Caco-2 (cell line): ENCODE measurements around the gene FABP3. TPM values are rescaled to one million over a fixed set of nuclear protein-coding genes. Genes with fewer than 3 reads are reported as not detected.

Experiments
- BruUV-seq: library from RNA; stranded (reverse); fragments of 400-500 nt; replicated peaks from 2 replicates; lab custom pipeline; 2021; lab: Mats Ljungman, UMichigan
- CTCF ChIA-PET: fragments of 300-600 bp; sonication (Branson Sonifier 250); formaldehyde crosslinking; loops from one replicate; lab custom pipeline; 2022; ENCODE audit warnings: antibody characterized with exemption; lab: Charles Lee
- POLR2A ChIA-PET: fragments of 300-600 bp; sonication (Branson Sonifier 250); formaldehyde crosslinking; loops from one replicate; lab custom pipeline; 2022; ENCODE audit warnings: antibody characterized with exemption; lab: Charles Lee
- DNase-seq, 2 experiments: peaks; one replicate each; pipeline versions ENCODE4 v3.0.0 to v3.0.0-alpha.2; 2020 to 2022
- H3K27me3 ChIP-seq: replicated peaks from 2 replicates; pipeline ENCODE4 v1.6.0; 2011; ENCODE audit warnings: low read length; ENCODE audit not compliant: control insufficient read depth, insufficient read depth
- H3K36me3 ChIP-seq: 2 replicates; pipeline ENCODE4 v1.5.1; 2011; ENCODE audit warnings: low read length; ENCODE audit not compliant: control insufficient read depth, insufficient read depth
- H3K4me1 ChIP-seq: fragments of 250-450 bp; sonication (Bioruptor Pico); 2 replicates; pipeline ENCODE4 v1.5.1; 2020; ENCODE audit warnings: mild to moderate bottlenecking
- H3K4me3 ChIP-seq: 2 replicates; pipeline ENCODE4 v1.5.1; 2011; ENCODE audit warnings: low read depth, mild to moderate bottlenecking, control low read depth, low read length
- H3K9me3 ChIP-seq: fragments of 250-450 bp; sonication (Bioruptor Pico); 2 replicates; pipeline ENCODE4 v1.5.1; 2020; ENCODE audit warnings: mild to moderate bottlenecking, moderate library complexity
- H3K27ac Mint-ChIP-seq: one replicate; pipeline ENCODE4 v1.8.0; 2022; ENCODE audit warnings: mixed read lengths; ENCODE audit not compliant: unreplicated experiment
- H3K27me3 Mint-ChIP-seq: one replicate; pipeline ENCODE4 v1.8.0; 2022; ENCODE audit warnings: mixed read lengths; ENCODE audit not compliant: insufficient read depth, unreplicated experiment
- H3K36me3 Mint-ChIP-seq: one replicate; pipeline ENCODE4 v1.8.0; 2022; ENCODE audit warnings: mild to moderate bottlenecking, mixed read lengths; ENCODE audit not compliant: insufficient read depth, unreplicated experiment
- H3K4me1 Mint-ChIP-seq: one replicate; pipeline ENCODE4 v1.8.0; 2022; ENCODE audit warnings: low read depth, mixed read lengths; ENCODE audit not compliant: unreplicated experiment
- H3K4me3 Mint-ChIP-seq: one replicate; pipeline ENCODE4 v1.8.0; 2022; ENCODE audit warnings: mild to moderate bottlenecking, moderate library complexity, mixed read lengths; ENCODE audit not compliant: unreplicated experiment
- H3K9me3 Mint-ChIP-seq: one replicate; pipeline ENCODE4 v1.8.0; 2022; ENCODE audit warnings: mixed read lengths; ENCODE audit not compliant: unreplicated experiment
- intact Hi-C: fragments of 100-400 bp; cut with micrococcal nuclease; formaldehyde crosslinking; loops from one replicate; pipeline ENCODE4 v1.10.0; 2022; ENCODE audit not compliant: unreplicated experiment
- total RNA-seq: library from RNA; stranded (reverse); gene quantifications from 2 replicates; pipeline ENCODE4 v1.2.3, GENCODE V29; 2022
- TF ChIP-seq, protein P1 (sequence below), 2 experiments: fragments of 200-600 bp in 1 of 2; IDR thresholded peaks; 1 replicate in 1 of 2; 2 replicates in 1 of 2; pipeline versions ENCODE4 v1.5.1 to v1.8.0; 2011 to 2022; ENCODE audit warnings: antibody characterized with exemption in 1 of 2, control low read depth in 1 of 2, inconsistent platforms in 1 of 2, low read depth in 1 of 2, low read length in 1 of 2, mild to moderate bottlenecking in 1 of 2, moderate library complexity in 1 of 2; ENCODE audit not compliant: insufficient read depth in 1 of 2, severe bottlenecking in 1 of 2, unreplicated experiment in 1 of 2

The FABP3 gene
- total RNA-seq, 1 experiment from 2014 or later: 12.1 TPM

GRCh38 chr1:31407029-31407626 is 34.3 kb upstream of the FABP3 start:
- no peaks in the 10 kb centered on the region for H3K36me3 Mint-ChIP-seq
- no TSS peak for BruUV-seq
- DNase-seq: no peak
- H3K36me3 ChIP-seq: no peaks in the 10 kb centered on the region
- no peaks in the 10 kb centered on the region for H3K9me3 Mint-ChIP-seq
- H3K9me3 ChIP-seq: no peaks in the 10 kb centered on the region
- H3K27me3 Mint-ChIP-seq: no peaks in the 10 kb centered on the region
- POLR2A ChIA-PET: no interaction called here
- no peak overlapping the region for H3K4me3 Mint-ChIP-seq
- H3K27me3 ChIP-seq: no peaks in the 10 kb centered on the region
- no peaks in the 10 kb centered on the region for H3K4me1 ChIP-seq
- intact Hi-C loops: no loop called here
- H3K4me1 Mint-ChIP-seq: peaks cover 2% of the 10 kb centered on the region
- no peak overlapping the region for H3K27ac Mint-ChIP-seq
- TF ChIP-seq, protein P1, sequence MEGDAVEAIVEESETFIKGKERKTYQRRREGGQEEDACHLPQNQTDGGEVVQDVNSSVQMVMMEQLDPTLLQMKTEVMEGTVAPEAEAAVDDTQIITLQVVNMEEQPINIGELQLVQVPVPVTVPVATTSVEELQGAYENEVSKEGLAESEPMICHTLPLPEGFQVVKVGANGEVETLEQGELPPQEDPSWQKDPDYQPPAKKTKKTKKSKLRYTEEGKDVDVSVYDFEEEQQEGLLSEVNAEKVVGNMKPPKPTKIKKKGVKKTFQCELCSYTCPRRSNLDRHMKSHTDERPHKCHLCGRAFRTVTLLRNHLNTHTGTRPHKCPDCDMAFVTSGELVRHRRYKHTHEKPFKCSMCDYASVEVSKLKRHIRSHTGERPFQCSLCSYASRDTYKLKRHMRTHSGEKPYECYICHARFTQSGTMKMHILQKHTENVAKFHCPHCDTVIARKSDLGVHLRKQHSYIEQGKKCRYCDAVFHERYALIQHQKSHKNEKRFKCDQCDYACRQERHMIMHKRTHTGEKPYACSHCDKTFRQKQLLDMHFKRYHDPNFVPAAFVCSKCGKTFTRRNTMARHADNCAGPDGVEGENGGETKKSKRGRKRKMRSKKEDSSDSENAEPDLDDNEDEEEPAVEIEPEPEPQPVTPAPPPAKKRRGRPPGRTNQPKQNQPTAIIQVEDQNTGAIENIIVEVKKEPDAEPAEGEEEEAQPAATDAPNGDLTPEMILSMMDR (IDR thresholded peaks at IDR 0.05; ENCODE audit: insufficient read depth in 1 of 2, low read depth in 1 of 2, low read length in 1 of 2, severe bottlenecking in 1 of 2, unreplicated experiment in 1 of 2): no peak
- no peak overlapping the region for H3K4me3 ChIP-seq
- CTCF ChIA-PET: no interaction called here

- Histone ChIP-seq H3K4me3 (no peak overlapping the region), H3K9me3 (no peaks in the 10 kb centered on the region), H3K4me1 (no peaks in the 10 kb centered on the region), H3K27me3 (no peaks in the 10 kb centered on the region), H3K36me3 (no peaks in the 10 kb centered on the region)
- BruUV-seq: no TSS peak
- CTCF ChIA-PET: no interaction called here
- no peaks in the 10 kb centered on the region for H3K27me3 Mint-ChIP-seq
- intact Hi-C loops: no loop called here
- H3K9me3 Mint-ChIP-seq: no peaks in the 10 kb centered on the region
- no peaks in the 10 kb centered on the region for H3K4me1 Mint-ChIP-seq
- no peak overlapping the region for H3K4me3 Mint-ChIP-seq
- no peak overlapping the region for H3K27ac Mint-ChIP-seq
- no peak for DNase-seq
- TF ChIP-seq, protein P1 (IDR thresholded peaks at IDR 0.05; ENCODE audit: insufficient read depth in 1 of 2, low read depth in 1 of 2, low read length in 1 of 2, severe bottlenecking in 1 of 2, unreplicated experiment in 1 of 2): no peak
- H3K36me3 Mint-ChIP-seq: no peaks in the 10 kb centered on the region
- POLR2A ChIA-PET: no interaction called here
Measured at GRCh38 chr1:31405578-31406245, 32.8 kb upstream of the FABP3 start.

- Mint-ChIP-seq H3K4me1 (peaks cover 6% of the 10 kb centered on the region), H3K36me3 (no peaks in the 10 kb centered on the region), H3K27ac (no peak overlapping the region), H3K27me3 (no peaks in the 10 kb centered on the region), H3K9me3 (no peaks in the 10 kb centered on the region), H3K4me3 (no peak overlapping the region)
- H3K9me3 ChIP-seq: no peaks in the 10 kb centered on the region
- BruUV-seq: no TSS peak
- TF ChIP-seq, protein P1 (IDR thresholded peaks at IDR 0.05; ENCODE audit: insufficient read depth in 1 of 2, low read depth in 1 of 2, low read length in 1 of 2, severe bottlenecking in 1 of 2, unreplicated experiment in 1 of 2): no peak
- CTCF ChIA-PET: no interaction called here
- no peak overlapping the region for H3K4me3 ChIP-seq
- no peaks in the 10 kb centered on the region for H3K27me3 ChIP-seq
- POLR2A ChIA-PET: no interaction called here
- DNase-seq: no peak
- intact Hi-C loops: no loop called here
- no peaks in the 10 kb centered on the region for H3K36me3 ChIP-seq
- peaks cover 7% of the 10 kb centered on the region; the same call in 1 of the 2 replicates for H3K4me1 ChIP-seq
Measured at GRCh38 chr1:31401241-31401640, 28.4 kb upstream of the FABP3 start.
